HepG2 (cell line): ENCODE measurements around the gene ETV2. TPM values are rescaled to one million over a fixed set of nuclear protein-coding genes. Genes with fewer than 3 reads are reported as not detected.

Experiments used
- FOXP4 ChIP-seq: sonication (generic); formaldehyde crosslinking; IDR thresholded peaks from 2 replicates; pipeline ENCODE4 v1.4.0; 2020; ENCODE audit warnings: missing genetic modification reagents
- GATAD1 ChIP-seq: IDR thresholded peaks from 2 replicates; pipeline ENCODE4 v1.6.1; 2016; ENCODE audit warnings: missing genetic modification reagents, missing compliant biosample characterization
- LBX2 ChIP-seq: sonication (generic); formaldehyde crosslinking; IDR thresholded peaks from 2 replicates; pipeline ENCODE4 v1.5.0; 2020; ENCODE audit warnings: missing genetic modification reagents, mild to moderate bottlenecking, borderline replicate concordance
- MED1 ChIP-seq: sonication (generic); formaldehyde crosslinking; IDR thresholded peaks from 2 replicates; pipeline ENCODE4 v1.4.0; 2020; ENCODE audit warnings: missing genetic modification reagents
- RXRB ChIP-seq: IDR thresholded peaks from 2 replicates; pipeline ENCODE4 v1.6.1; 2016; ENCODE audit warnings: borderline replicate concordance, missing genetic modification reagents, missing compliant biosample characterization
- THAP11 ChIP-seq: IDR thresholded peaks from 2 replicates; pipeline ENCODE4 v1.6.1; 2016; ENCODE audit warnings: missing biosample characterization, missing genetic modification reagents
- ZBTB40 ChIP-seq, 2 experiments: fragments of 450-650 bp in 1 of 2; sonication (generic) in 1 of 2; formaldehyde crosslinking in 1 of 2; IDR thresholded peaks; 2 replicates each; pipeline versions ENCODE4 v1.6.1 to v1.8.0; 2016 to 2022; ENCODE audit warnings: antibody characterized with exemption in 1 of 2, mild to moderate bottlenecking in 1 of 2, missing genetic modification reagents in 1 of 2
- ZBTB49 ChIP-seq: sonication (generic); formaldehyde crosslinking; IDR thresholded peaks from 2 replicates; pipeline ENCODE4 v1.4.0; 2020; ENCODE audit warnings: missing genetic modification reagents, borderline replicate concordance
- ZFX ChIP-seq: sonication (generic); formaldehyde crosslinking; IDR thresholded peaks from 2 replicates; pipeline ENCODE4 v1.4.0; 2020; ENCODE audit warnings: mild to moderate bottlenecking, low read depth, missing genetic modification reagents, moderate library complexity
- ZGPAT ChIP-seq: IDR thresholded peaks from 2 replicates; pipeline ENCODE4 v1.6.1; 2016; ENCODE audit warnings: mild to moderate bottlenecking
- ZNF766 ChIP-seq: sonication (generic); formaldehyde crosslinking; IDR thresholded peaks from 2 replicates; pipeline ENCODE4 v1.5.0; 2020; ENCODE audit warnings: missing genetic modification reagents, borderline replicate concordance
- polyA plus RNA-seq, 8 experiments: library from polyadenylated mRNA; depleted of rRNA in 3 of 8; stranded (reverse) in 7 of 8; unstranded in 1 of 8; fragments of >200 nt; fragmentation: Illumina TruSeq in 4 of 8; extraction: Trizol in 4 of 8; gene quantifications; 2 replicates each; pipeline versions ENCODE4 v1.2.1 to v1.2.3, GENCODE V29; 2011 to 2016; ENCODE audit warnings: low read depth in 4 of 8, missing spikeins in 1 of 8, mixed read lengths in 1 of 8; ENCODE audit not compliant: insufficient read depth in 1 of 8
- total RNA-seq, 5 experiments: library from RNA; depleted of rRNA; stranded (reverse); fragments of >200 nt; fragmentation: Illumina TruSeq; extraction: Trizol; gene quantifications; 2 replicates each; pipeline ENCODE4 v1.2.3, GENCODE V29; 2016; ENCODE audit warnings: low read depth in 1 of 5

ETV2 gene
- total and polyA plus RNA-seq, 2 of the 13 experiments (the other 11 are each of a cell fraction or from before 2014, with no cell fraction given) = 0.07 to 0.20 TPM

- TF ChIP-seq ZBTB40 (IDR thresholded peaks at IDR 0.05) (peak; percentile 33; the same call in 1 of the 2 replicates), ZBTB40 (CRISPR knock-in tag; IDR thresholded peaks at IDR 0.05) (no peak), GATAD1 (CRISPR knock-in tag) (peak; percentile 83), LBX2 (CRISPR knock-in tag) (no peak), ZBTB49 (CRISPR knock-in tag) (no peak), ZNF766 (no peak), MED1 (CRISPR knock-in tag) (peak; percentile 39; the same call in 1 of the 2 replicates), FOXP4 (CRISPR knock-in tag) (peak; percentile 28; the same call in 1 of the 2 replicates), THAP11 (peak; percentile 87), RXRB (0 out of 2 replicates have a peak, but pooled peaks have one; percentile 23), ZGPAT (CRISPR knock-in tag) (0 out of 2 replicates have a peak, but pooled peaks have one; percentile 38), ZFX (CRISPR knock-in tag) (peak; percentile 68)
Observed at GRCh38 chr19:35648017-35648961, 6.7 kb downstream of the ETV2 start, which contains the start of gene COX6B1 (continued).
